Karpas-422 (cell line): ENCODE measurements around the gene PURA. TPM values are rescaled to one million over a fixed set of nuclear protein-coding genes. Genes with fewer than 3 reads are reported as not detected.

ENCODE experiments used
- DNase-seq: peaks from one replicate; pipeline ENCODE4 v3.0.0-alpha.2; 2015
- H2AFZ ChIP-seq: fragments of 200-600 bp; sonication (generic); 2 replicates; pipeline ENCODE4 v1.6.1; 2014; ENCODE audit warnings: antibody characterized with exemption, low read length, mixed read lengths
- H3K27ac ChIP-seq: fragments of 200-600 bp; sonication (generic); 2 replicates; pipeline ENCODE4 v1.5.1; 2014; ENCODE audit warnings: mild to moderate bottlenecking, low read length, moderate library complexity
- H3K27me3 ChIP-seq: fragments of 200-600 bp; sonication (generic); 2 replicates; pipeline ENCODE4 v1.6.1; 2014; ENCODE audit warnings: low read length, mixed read lengths
- H3K36me3 ChIP-seq: fragments of 200-600 bp; sonication (generic); 2 replicates; pipeline ENCODE4 v1.6.1; 2014; ENCODE audit warnings: low read length, mixed read lengths; ENCODE audit not compliant: insufficient read depth
- H3K4me1 ChIP-seq: fragments of 200-600 bp; sonication (generic); 2 replicates; pipeline ENCODE4 v1.6.1; 2014; ENCODE audit warnings: mild to moderate bottlenecking, low read length, mixed read lengths
- H3K4me2 ChIP-seq: fragments of 200-600 bp; sonication (generic); 2 replicates; pipeline ENCODE4 v1.6.1; 2014; ENCODE audit warnings: low read length, low read depth, mild to moderate bottlenecking; ENCODE audit not compliant: poor library complexity, severe bottlenecking
- H3K4me3 ChIP-seq: fragments of 200-600 bp; sonication (generic); 2 replicates; pipeline ENCODE4 v1.5.1; 2014; ENCODE audit warnings: mild to moderate bottlenecking, antibody characterized with exemption, low read length, mixed read lengths
- H3K79me2 ChIP-seq: fragments of 200-600 bp; sonication (generic); 2 replicates; pipeline ENCODE4 v1.6.1; 2014; ENCODE audit warnings: mild to moderate bottlenecking, low read length, mixed read lengths
- H3K9ac ChIP-seq: fragments of 200-600 bp; sonication (generic); 2 replicates; pipeline ENCODE4 v1.6.0; 2014; ENCODE audit warnings: low read length
- H3K9me2 ChIP-seq: fragments of 200-600 bp; sonication (generic), shearing (Covaris generic); replicated peaks from 2 replicates; pipeline ENCODE4 v1.6.0; 2014; ENCODE audit warnings: mild to moderate bottlenecking, low read length, moderate library complexity; ENCODE audit not compliant: insufficient read depth
- H3K9me3 ChIP-seq: fragments of 300-700, 200-600 bp; sonication (generic); 2 replicates; pipeline ENCODE4 v1.6.1; 2014; ENCODE audit warnings: low read length, mixed read lengths
- H4K20me1 ChIP-seq: fragments of 200-600 bp; sonication (generic); 2 replicates; pipeline ENCODE4 v1.6.1; 2014; ENCODE audit warnings: mild to moderate bottlenecking, antibody characterized with exemption, low read length, low read depth; ENCODE audit not compliant: insufficient read depth
- total RNA-seq: library from RNA; depleted of rRNA; stranded (reverse); fragments of >200 nt; shearing (Covaris generic); gene quantifications from 2 replicates; pipeline ENCODE4 v1.2.3, GENCODE V29; 2014; ENCODE audit warnings: low replicate concordance; rRNA removed

Gene PURA
- total RNA-seq, 1 experiment from 2014 or later: 7.2 TPM

- H3K9ac ChIP-seq: peak within 1 kb of the TSS; percentile 70
- peaks cover 14% of the 10 kb centered on the region for H3K4me1 ChIP-seq
- H3K4me2 ChIP-seq: peak within 1 kb of the TSS; percentile 75
- no peaks in the 10 kb centered on the region for H3K36me3 ChIP-seq
- H3K9me2 ChIP-seq: no peaks in the 10 kb centered on the region
- H3K27me3 ChIP-seq: no peaks in the 10 kb centered on the region
- no peaks in the 10 kb centered on the region for H4K20me1 ChIP-seq
- no peaks in the 10 kb centered on the region for H3K79me2 ChIP-seq
- no peaks in the 10 kb centered on the region for H3K9me3 ChIP-seq
- peak within 1 kb of the TSS; percentile 99 for H3K4me3 ChIP-seq
- H2AFZ ChIP-seq: peak within 1 kb of the TSS; percentile 98
- no peak within 1 kb of the TSS for H3K27ac ChIP-seq
- peak; percentile 97 for DNase-seq
Measured at GRCh38 chr5:140174465-140175366, 60.8 kb downstream of the PURA start, which contains the start of gene CYSTM1. CYSTM1 (plus strand) TSS chr5:140175188; CDS start chr5:140194466, 19,278 bp downstream.

Other genes with a start within 250 kb of the PURA start
- not detected in 2 replicates for gene NRG2, start 70.8 kb upstream of the PURA start, total RNA-seq
- 2.5 and 3.9 TPM in 2 replicates for gene IGIP, start 11.8 kb downstream of the PURA start, total RNA-seq
- gene CYSTM1, start 61.1 kb downstream of the PURA start, total RNA-seq: 17.8 and 28.5 TPM in 2 replicates
- gene PFDN1, start 189.0 kb downstream of the PURA start, total RNA-seq: 28.2 and 49.8 TPM in 2 replicates
- 1.3 and 1.8 TPM in 2 replicates for gene HBEGF, start 232.5 kb downstream of the PURA start, total RNA-seq
- not detected in 2 replicates for gene SLC4A9, start 246.1 kb downstream of the PURA start, total RNA-seq